Fibroblast of skin of left biceps (primary cell): ENCODE results near the gene HCN1.
"Not testable (repeated sequence)": the region's sequence is repeated elsewhere in the genome, so short reads cannot be mapped to it uniquely, and the experiment has no call there.

Experiments used
- DNase-seq, 2 experiments: peaks; one replicate each; pipeline ENCODE4 v3.0.0-alpha.2; 2013; ENCODE audit warnings: low read depth in 2 of 2

HCN1 gene

DNA sequence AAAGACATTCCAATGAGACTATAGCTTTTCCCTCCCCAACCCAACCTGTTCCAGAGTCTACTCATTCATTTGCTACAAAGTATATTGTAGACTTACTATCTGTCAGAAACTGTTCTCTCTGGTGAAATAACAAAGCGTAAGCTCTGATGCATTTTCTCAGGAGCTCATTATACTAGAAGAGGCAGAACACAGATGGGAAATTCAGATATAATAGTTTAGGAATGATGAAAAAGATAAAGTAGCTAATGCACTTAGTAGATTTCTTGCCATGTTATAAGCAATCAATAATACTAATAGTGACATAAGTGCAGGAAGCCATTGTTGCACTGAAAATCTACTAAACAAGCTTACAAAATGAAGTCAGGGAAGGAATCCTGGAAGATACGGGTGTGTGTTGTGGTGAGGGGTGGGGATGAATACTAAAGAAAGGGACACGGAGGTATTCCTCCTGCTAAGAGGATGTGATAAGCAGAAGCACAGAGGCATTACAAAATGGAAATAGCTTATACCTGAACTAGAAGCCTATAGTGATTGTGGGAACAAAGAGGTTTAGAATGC is 78.2 kb downstream of the HCN1 start:
- no peak for DNase-seq

- DNase-seq, result no peak
Observed at GRCh38 chr5:45609661-45610060, 86.5 kb downstream of the HCN1 start.

GRCh38 chr5:45604092-45604491 is 92.1 kb downstream of the HCN1 start:
- no peak for DNase-seq

GRCh38 chr5:45601424-45601823 is 94.8 kb downstream of the HCN1 start:
- no peak for DNase-seq

DNA sequence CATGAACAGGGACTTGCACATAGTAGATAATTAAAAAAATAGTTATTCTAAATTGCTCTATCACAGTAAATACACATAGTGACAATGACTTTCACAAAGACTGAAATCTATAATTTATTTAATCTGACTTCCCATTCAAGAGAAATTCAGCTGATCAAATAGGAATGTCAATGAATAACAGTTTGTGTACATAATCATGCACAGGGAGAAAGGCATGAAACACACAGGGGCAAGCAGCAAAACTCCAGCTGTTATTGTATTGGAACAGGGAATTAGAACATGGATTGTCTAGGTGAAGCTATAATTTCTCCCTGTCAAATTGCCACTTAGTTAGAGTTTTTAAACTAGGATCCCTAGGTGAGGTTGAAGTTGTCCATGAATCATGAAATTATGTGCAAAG is 99.9 kb downstream of the HCN1 start:
- DNase-seq, result no peak

GRCh38 chr5:45586001-45586400 is 110.2 kb downstream of the HCN1 start:
- DNase-seq, result not testable (repeated sequence)

DNA sequence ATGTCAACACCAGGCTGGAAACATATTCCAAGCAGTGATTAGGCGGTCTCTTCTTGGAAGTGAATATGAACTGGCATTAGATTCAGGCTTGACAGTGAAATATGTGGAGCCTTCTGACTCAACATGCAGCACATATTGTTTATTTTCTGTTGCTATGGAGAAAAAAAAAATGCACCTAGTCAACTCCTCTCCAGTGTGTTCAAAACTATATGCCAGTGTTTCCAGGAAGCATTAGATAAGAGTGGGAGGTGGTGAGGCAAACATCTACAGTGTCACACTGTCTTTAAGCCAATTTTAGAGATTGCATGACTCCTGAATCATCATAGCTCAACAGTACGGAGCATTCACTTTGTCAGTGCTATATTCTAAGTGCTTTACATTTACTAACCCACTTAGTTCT is 117.9 kb downstream of the HCN1 start:
- no peak for DNase-seq

- no peak for DNase-seq
Observed at GRCh38 chr5:45568813-45569212, 127.4 kb downstream of the HCN1 start.

GRCh38 chr5:45542421-45542820 is 153.8 kb downstream of the HCN1 start:
- no peak for DNase-seq

DNA sequence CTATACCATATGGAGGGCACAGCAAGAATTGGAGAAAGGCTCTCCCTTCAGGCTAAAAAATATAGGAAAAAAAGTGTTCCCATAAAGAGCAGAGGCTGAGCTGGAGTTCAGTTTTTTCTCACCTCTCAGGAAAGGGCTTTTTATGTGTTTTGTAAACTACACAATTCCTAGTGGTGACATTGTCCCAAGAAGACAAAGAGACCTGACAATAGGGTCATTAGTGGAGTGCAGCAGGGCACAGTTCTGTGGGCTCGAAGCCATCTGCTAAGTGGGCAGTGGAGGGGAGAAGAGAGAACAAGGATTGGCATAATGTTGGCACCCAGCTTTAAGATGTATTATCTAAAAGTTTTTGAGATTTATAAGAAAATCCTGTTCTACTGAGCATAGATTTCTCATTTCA is 162.5 kb downstream of the HCN1 start:
- no peak for DNase-seq

- no peak for DNase-seq
Observed at GRCh38 chr5:45532826-45533624, 163.2 kb downstream of the HCN1 start.

DNA sequence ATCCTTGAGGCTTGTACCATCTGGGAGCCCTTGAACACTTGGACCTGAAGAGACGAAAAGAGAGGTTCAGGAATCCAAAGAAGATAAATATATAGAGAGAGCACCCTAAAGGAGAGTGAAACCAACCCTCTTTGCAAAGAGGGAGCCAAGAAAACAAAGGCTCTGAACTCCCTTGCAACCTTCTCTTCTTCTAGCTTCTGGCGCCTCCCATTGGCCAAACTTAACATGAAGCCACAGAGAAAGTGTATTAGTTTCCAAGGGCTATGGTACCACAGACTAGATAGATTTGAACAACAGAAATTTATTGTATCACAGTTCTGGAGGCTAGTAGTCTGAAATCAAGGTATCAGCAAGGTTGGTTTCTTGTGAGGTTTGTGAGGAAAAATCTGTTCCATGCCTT is 175.1 kb downstream of the HCN1 start:
- DNase-seq, result no peak

DNA sequence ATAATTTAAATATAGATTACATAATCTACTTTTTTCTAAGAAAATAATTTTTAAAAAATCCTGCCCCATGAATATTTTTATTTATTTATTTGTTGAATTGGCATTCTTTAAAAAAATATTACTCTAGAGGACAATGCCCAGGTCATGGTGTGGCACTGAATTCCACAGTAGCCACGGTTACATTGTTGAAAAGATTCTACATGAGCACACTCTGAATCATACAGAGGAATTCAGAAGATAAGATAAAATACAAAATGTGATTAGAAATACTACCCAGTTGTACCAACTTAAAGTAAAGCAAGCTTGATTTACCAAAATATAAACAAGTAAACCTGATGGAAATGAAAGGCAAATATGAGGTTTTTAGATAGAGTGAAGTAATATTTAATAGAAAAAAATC is 183.7 kb downstream of the HCN1 start:
- no peak for DNase-seq

- no peak for DNase-seq
Observed at GRCh38 chr5:45509371-45509770, 186.8 kb downstream of the HCN1 start.

GRCh38 chr5:45508135-45508534 is 188.0 kb downstream of the HCN1 start:
- DNase-seq, result no peak

GRCh38 chr5:45507178-45507577 is 189.0 kb downstream of the HCN1 start:
- DNase-seq, result no peak

DNA sequence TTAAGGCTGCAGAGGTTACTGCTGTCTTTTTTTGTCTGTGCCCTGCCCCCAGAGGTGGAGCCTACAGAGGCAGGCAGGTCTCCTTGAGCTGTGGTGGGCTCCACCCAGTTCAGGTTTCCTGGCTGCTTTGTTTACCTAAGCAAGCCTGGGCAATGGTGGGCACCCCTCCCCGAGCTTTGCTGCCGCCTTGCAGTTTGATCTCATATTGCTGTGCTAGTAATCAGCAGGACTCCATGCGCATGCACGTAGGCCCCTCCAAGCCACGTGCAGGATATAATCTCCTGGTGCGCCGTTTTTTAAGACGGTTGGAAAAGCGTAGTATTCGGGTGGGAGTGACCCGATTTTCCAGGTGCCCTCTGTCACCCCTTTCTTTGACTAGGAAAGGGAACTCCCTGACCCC is 197.2 kb downstream of the HCN1 start:
- not testable (repeated sequence) for DNase-seq

- no peak for DNase-seq
Observed at GRCh38 chr5:45491368-45491767, 204.8 kb downstream of the HCN1 start.

DNA sequence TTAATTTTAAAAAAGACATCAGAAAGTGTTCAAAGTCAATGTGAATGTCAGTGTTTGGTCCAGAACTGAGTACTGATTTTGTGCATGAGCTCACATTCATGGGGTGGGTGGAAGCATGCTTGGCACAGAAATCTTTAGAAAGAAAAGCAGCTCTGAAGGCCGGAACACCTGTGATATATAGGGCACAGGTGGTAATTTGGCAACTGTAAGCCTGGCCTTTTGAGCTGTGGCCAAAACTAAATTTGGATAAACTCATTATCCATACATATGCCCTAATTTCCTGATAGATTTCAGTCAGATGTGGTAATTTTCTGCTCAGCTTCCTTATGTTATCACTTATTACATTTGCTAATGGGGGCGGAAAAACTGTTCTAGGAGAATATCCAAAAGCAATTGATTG is 211.4 kb downstream of the HCN1 start:
- DNase-seq, result no peak

GRCh38 chr5:45454114-45454513 is 242.1 kb downstream of the HCN1 start:
- DNase-seq, result no peak

DNA sequence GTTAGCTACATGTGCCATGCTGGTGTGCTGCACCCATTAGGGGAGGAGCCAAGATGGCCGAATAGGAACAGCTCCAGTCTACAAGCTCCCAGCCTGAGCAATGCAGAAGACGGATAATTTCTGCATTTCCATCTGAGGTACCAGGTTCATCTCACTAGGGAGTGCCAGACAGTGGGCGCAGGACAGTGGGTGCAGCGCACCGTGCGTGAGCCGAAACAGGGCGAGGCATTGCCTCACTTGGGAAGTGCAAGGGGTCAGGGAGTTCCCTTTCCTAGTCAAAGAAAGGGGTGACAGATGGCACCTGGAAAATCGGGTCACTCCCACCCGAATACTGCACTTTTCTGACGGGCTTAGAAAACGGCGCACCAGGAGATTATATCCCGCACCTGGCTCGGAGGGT is 251.3 kb downstream of the HCN1 start:
- not testable (repeated sequence) for DNase-seq

DNA sequence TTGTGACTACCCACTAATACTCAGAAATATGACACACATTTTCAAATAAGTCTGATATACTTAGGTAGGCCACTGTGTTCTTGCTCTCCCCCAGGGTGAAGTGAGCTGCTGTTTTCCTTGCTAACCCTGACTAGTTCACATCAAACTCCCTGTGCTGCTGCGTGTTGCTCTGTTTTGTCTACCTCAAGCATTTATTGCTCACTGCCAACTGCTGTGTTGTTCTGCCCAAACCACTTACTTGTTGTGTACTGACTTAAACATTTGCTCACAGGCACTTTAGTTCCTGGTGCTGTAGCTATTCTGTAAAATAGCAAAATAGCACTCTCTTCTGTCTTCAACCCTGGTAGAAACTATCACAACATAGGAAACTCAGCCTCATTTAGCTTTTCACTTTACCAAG is 255.7 kb downstream of the HCN1 start:
- no peak for DNase-seq

GRCh38 chr5:45437752-45438151 is 258.4 kb downstream of the HCN1 start:
- DNase-seq, result no peak
